K562 (cell line): ENCODE results near the gene HELB. TPM values are rescaled to one million over a fixed set of nuclear protein-coding genes. Genes with fewer than 3 reads are reported as not detected.

Experiments used
- ATAC-seq: fragments of 200-7000 bp; cut with Tn5 transposase; 3 replicates; pipeline ENCODE4 v1.9.1; 2020; ENCODE audit warnings: moderate library complexity
- BruUV-seq: library from RNA; stranded (reverse); fragments of 400-500 nt; replicated peaks from 2 replicates; lab custom pipeline; 2021; lab: Mats Ljungman, UMichigan
- CTCF ChIA-PET: fragments of 300-600 bp; formaldehyde crosslinking; extraction: SDS; loops from one replicate; lab custom pipeline; 2021; ENCODE audit warnings: low intra/inter-chr PET ratio; lab: Yijun Ruan, JAX
- POLR2A ChIA-PET: fragments of 300-600, 350-650 bp; sonication (Branson Sonifier 250); formaldehyde crosslinking; extraction: SDS; loops from one replicate; lab custom pipeline; 2021; ENCODE audit warnings: antibody characterized with exemption, inconsistent platforms; lab: Yijun Ruan, JAX
- DNase-seq, 4 experiments: peaks; one replicate each; pipeline versions ENCODE4 v3.0.0 to v3.0.0-alpha.2; 2011 to 2018; ENCODE audit warnings: low spot score in 3 of 4, mixed read lengths in 3 of 4; ENCODE audit errors: extremely low read depth in 1 of 4
- FAIRE-seq: peaks from 2 replicates; lab custom pipeline; 2011; peaks lifted over from hg19 to GRCh38; lab: Jason Lieb, UNC
- H2AFZ ChIP-seq: 2 replicates; pipeline ENCODE4 v1.6.0; 2011; ENCODE audit warnings: low read depth, low read length, control low read depth, inconsistent platforms
- H3K27ac ChIP-seq: fragments of 200-600 bp; 3 replicates; pipeline ENCODE4 v1.8.0; 2011; ENCODE audit warnings: low read depth, mild to moderate bottlenecking, control low read depth, inconsistent platforms, low read length, moderate library complexity, mixed read lengths; ENCODE audit errors: extremely low read depth
- H3K27me3 ChIP-seq, 2 experiments: fragments of 300-600 bp in 1 of 2; 2 replicates in 1 of 2; 3 replicates in 1 of 2; pipeline versions ENCODE4 v1.6.0 to v1.8.0; 2011; ENCODE audit warnings: inconsistent platforms in 2 of 2, low read length in 2 of 2, mild to moderate bottlenecking in 1 of 2, mixed read lengths in 1 of 2, moderate library complexity in 1 of 2; ENCODE audit not compliant: control insufficient read depth in 2 of 2, insufficient read depth in 2 of 2
- H3K36me3 ChIP-seq: fragments of 300-600 bp; 3 replicates; pipeline ENCODE4 v1.8.0; 2011; ENCODE audit warnings: mild to moderate bottlenecking, low read length, inconsistent platforms; ENCODE audit not compliant: control insufficient read depth, insufficient read depth
- H3K4me1 ChIP-seq, 2 experiments: fragments of 200-600 bp in 1 of 2; replicated peaks in 1 of 2; 2 replicates in 1 of 2; 3 replicates in 1 of 2; pipeline versions ENCODE4 v1.5.1 to v1.8.0; 2011; ENCODE audit warnings: inconsistent platforms in 2 of 2, low read length in 2 of 2, mild to moderate bottlenecking in 1 of 2, mixed read lengths in 1 of 2, moderate library complexity in 1 of 2; ENCODE audit not compliant: control insufficient read depth in 2 of 2, insufficient read depth in 2 of 2
- H3K4me2 ChIP-seq: 2 replicates; pipeline ENCODE4 v1.6.1; 2011; ENCODE audit warnings: low read length, control low read depth, inconsistent platforms, mixed read lengths; ENCODE audit not compliant: insufficient read depth
- H3K4me3 ChIP-seq: fragments of 200-600 bp; sonication (generic), shearing (Covaris generic); 2 replicates; pipeline ENCODE4 v1.5.1; 2016; ENCODE audit warnings: control low read depth, inconsistent platforms
- H3K79me2 ChIP-seq: fragments of 200-600 bp; 3 replicates; pipeline ENCODE4 v1.8.0; 2011; ENCODE audit warnings: low read length, inconsistent platforms; ENCODE audit not compliant: control insufficient read depth, insufficient read depth
- H3K9ac ChIP-seq, 2 experiments: 2 replicates each; pipeline versions ENCODE4 v1.6.0 to v1.6.1; 2011; ENCODE audit warnings: low read depth in 2 of 2, low read length in 2 of 2, control low read depth in 1 of 2, inconsistent platforms in 1 of 2, mild to moderate bottlenecking in 1 of 2, mixed read lengths in 1 of 2; ENCODE audit not compliant: insufficient read depth in 1 of 2
- H3K9me1 ChIP-seq: one replicate; pipeline ENCODE4 v1.6.0; 2011; ENCODE audit warnings: inconsistent platforms, mild to moderate bottlenecking, low read length, moderate library complexity; ENCODE audit not compliant: control insufficient read depth, insufficient read depth
- H3K9me3 ChIP-seq: replicated peaks from 2 replicates; pipeline ENCODE4 v1.5.1; 2011; ENCODE audit warnings: low read depth, low read length, inconsistent platforms; ENCODE audit not compliant: control insufficient read depth, insufficient read depth
- H4K20me1 ChIP-seq: replicated peaks from 2 replicates; pipeline ENCODE4 v1.6.1; 2011; ENCODE audit warnings: low read length, inconsistent platforms, mixed read lengths; ENCODE audit not compliant: control insufficient read depth, insufficient read depth
- CREBBP ChIP-seq: IDR thresholded peaks from one replicate; pipeline ENCODE4 v1.6.1; 2012; ENCODE audit warnings: low read depth, mild to moderate bottlenecking, control low read depth, inconsistent platforms, low read length
- FOXM1 ChIP-seq, 2 experiments: fragments of 450-650 bp in 1 of 2; sonication (generic) in 1 of 2; formaldehyde crosslinking in 1 of 2; IDR thresholded peaks; 2 replicates each; pipeline versions ENCODE4 v1.6.1 to v1.9.0; 2017 to 2022; ENCODE audit warnings: low read depth in 2 of 2, mild to moderate bottlenecking in 2 of 2, missing genetic modification reagents in 1 of 2, moderate library complexity in 1 of 2
- KAT8 ChIP-seq: fragments of 450-650 bp; IDR thresholded peaks from 2 replicates; pipeline ENCODE4 v1.6.1; 2016; ENCODE audit warnings: low read depth, mild to moderate bottlenecking
- RAD51 ChIP-seq: fragments of 450-650 bp; IDR thresholded peaks from 2 replicates; pipeline ENCODE4 v1.7.1; 2016; ENCODE audit warnings: low read depth, mild to moderate bottlenecking, borderline replicate concordance
- ZBTB17 ChIP-seq: fragments of 450-650 bp; formaldehyde crosslinking; IDR thresholded peaks from 2 replicates; pipeline ENCODE4 v1.4.0; 2020; ENCODE audit warnings: mild to moderate bottlenecking
- WGBS: fragments of 100-300 bp; shearing (Covaris generic); methylation state at CpG from one replicate; pipeline ENCODE4 v1.1.6; 2016; ENCODE audit warnings: low coverage, mixed read lengths; ENCODE audit not compliant: insufficient coverage; ENCODE audit errors: missing lambda C conversion rate; 5-methylcytosine and 5-hydroxymethylcytosine counted together
- in situ Hi-C: fragments of 300-500 bp; cut with MboI; formaldehyde crosslinking; loops from 4 replicates; pipeline ENCODE4 v1.15.0; 2018; ENCODE audit warnings: inconsistent platforms, mixed read lengths
- intact Hi-C: fragments of 100-400 bp; cut with micrococcal nuclease; formaldehyde crosslinking; loops from 2 replicates; pipeline ENCODE4 v1.14.2; 2022
- polyA plus RNA-seq, 8 experiments: library from polyadenylated mRNA; depleted of rRNA in 4 of 8; stranded (reverse) in 5 of 8; unstranded in 3 of 8; fragments of >200 nt; fragmentation: Nextera tagmentation in 2 of 8; fragmentation: Illumina TruSeq in 1 of 8; extraction: Ambion mirVana in 2 of 8; extraction: Trizol in 1 of 8; gene quantifications; 2 replicates each; pipeline versions ENCODE4 v1.2.1 to v1.2.3, GENCODE V29; 2011 to 2014; ENCODE audit warnings: inconsistent platforms in 1 of 8, missing spikeins in 1 of 8
- total RNA-seq, 7 experiments: library from RNA; depleted of rRNA in 6 of 7; stranded (reverse); fragments of >200 nt in 6 of 7; fragmentation: Illumina TruSeq in 2 of 7; extraction: Trizol in 2 of 7; gene quantifications; 2 replicates each; pipeline versions ENCODE4 v1.2.1 to v1.2.3, GENCODE V29; 2011 to 2021; ENCODE audit warnings: low replicate concordance in 1 of 7
- TF ChIP-seq, protein P1 (sequence below): fragments of 450-650 bp; conservative IDR thresholded peaks from 2 replicates; pipeline ENCODE4 v1.6.1; 2016; ENCODE audit warnings: missing genetic modification characterization, low read depth, mild to moderate bottlenecking, missing compliant biosample characterization, moderate library complexity
- TF ChIP-seq, protein P2 (sequence below), 2 experiments: fragments of 450-650 bp in 1 of 2; sonication (generic) in 1 of 2; formaldehyde crosslinking in 1 of 2; IDR thresholded peaks in 1 of 2; conservative IDR thresholded peaks in 1 of 2; 2 replicates each; pipeline versions ENCODE4 v1.6.1 to v1.8.1; 2016 to 2023; ENCODE audit warnings: mild to moderate bottlenecking in 2 of 2, moderate library complexity in 2 of 2, inconsistent platforms in 1 of 2, missing genetic modification reagents in 1 of 2

HELB gene
- total and polyA plus RNA-seq, 9 of the 15 experiments (the other 6 are each of a cell fraction or from before 2014, with no cell fraction given) = 0.74 to 7.6 (median 2.4) TPM

DNA sequence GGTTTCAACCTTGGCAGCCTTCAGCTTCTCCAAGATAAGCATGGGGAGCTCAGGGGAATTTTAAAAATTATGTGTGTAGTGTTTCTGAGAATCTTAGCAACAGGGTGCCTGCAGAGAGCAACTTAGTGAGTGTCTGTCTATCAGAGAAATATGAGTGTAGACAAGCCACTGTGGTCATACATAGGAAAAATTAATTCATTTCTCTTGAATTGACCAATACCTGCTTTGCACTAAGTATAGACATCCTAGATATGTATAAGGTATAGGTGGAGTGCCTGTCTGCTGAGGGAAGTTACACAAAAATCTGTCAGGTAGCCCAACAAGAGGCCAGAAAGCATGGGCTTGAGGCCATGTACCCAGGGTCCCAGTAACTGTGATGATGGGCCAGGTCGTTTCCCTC is 20.7 kb downstream of the HELB start:
- no TSS peak for BruUV-seq
- Histone ChIP-seq H3K27me3 (no peaks in the 10 kb centered on the region), H3K36me3 (peaks cover 7% of the 10 kb centered on the region; the same call in 1 of the 3 replicates), H3K4me1 (no peaks in the 10 kb centered on the region), H3K27ac (no peak overlapping the region), H3K79me2 (no peaks in the 10 kb centered on the region), H3K9me1 (no peaks in the 10 kb centered on the region), H3K4me3 (no peak overlapping the region), H2AFZ (no peak overlapping the region), H3K9ac (no peak overlapping the region), H3K9me3 (no peaks in the 10 kb centered on the region), H3K4me2 (no peak overlapping the region), H4K20me1 (no peaks in the 10 kb centered on the region)
- FAIRE-seq = no peak
- intact Hi-C loops (no loop called here), in situ Hi-C loops (no loop called here)
- DNase-seq = no peak
- ATAC-seq = no peak
- ChIA-PET CTCF (no interaction called here), POLR2A (no interaction called here)
- TF ChIP-seq KAT8 (no peak), FOXM1 (IDR thresholded peaks at IDR 0.05; ENCODE audit: low read depth) (no peak), FOXM1 (CRISPR knock-in tag; IDR thresholded peaks at IDR 0.05; ENCODE audit: low read depth) (no peak), RAD51 (no peak), CREBBP (no peak), ZBTB17 (CRISPR knock-in tag) (no peak)
- TF ChIP-seq, protein P1, sequence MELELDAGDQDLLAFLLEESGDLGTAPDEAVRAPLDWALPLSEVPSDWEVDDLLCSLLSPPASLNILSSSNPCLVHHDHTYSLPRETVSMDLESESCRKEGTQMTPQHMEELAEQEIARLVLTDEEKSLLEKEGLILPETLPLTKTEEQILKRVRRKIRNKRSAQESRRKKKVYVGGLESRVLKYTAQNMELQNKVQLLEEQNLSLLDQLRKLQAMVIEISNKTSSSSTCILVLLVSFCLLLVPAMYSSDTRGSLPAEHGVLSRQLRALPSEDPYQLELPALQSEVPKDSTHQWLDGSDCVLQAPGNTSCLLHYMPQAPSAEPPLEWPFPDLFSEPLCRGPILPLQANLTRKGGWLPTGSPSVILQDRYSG (tag) = no peak
- TF ChIP-seq, protein P2, sequence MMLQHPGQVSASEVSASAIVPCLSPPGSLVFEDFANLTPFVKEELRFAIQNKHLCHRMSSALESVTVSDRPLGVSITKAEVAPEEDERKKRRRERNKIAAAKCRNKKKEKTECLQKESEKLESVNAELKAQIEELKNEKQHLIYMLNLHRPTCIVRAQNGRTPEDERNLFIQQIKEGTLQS (IDR thresholded peaks at IDR 0.05) = no peak
- TF ChIP-seq, protein P2 (CRISPR knock-in tag; conservative IDR thresholded peaks at IDR 0.05) = no peak
- 58% methylated on average over 1 of the region's 1 CpG for WGBS
